HG03457 (cell line): ENCODE results near the gene PNPLA2.

ENCODE experiments used
- ATAC-seq: cut with Tn5 transposase; IDR thresholded peaks from one replicate; pipeline ENCODE4 v1.9.1; 2021; ENCODE audit warnings: moderate number of reproducible peaks; ENCODE audit not compliant: unreplicated experiment

Gene PNPLA2

DNA sequence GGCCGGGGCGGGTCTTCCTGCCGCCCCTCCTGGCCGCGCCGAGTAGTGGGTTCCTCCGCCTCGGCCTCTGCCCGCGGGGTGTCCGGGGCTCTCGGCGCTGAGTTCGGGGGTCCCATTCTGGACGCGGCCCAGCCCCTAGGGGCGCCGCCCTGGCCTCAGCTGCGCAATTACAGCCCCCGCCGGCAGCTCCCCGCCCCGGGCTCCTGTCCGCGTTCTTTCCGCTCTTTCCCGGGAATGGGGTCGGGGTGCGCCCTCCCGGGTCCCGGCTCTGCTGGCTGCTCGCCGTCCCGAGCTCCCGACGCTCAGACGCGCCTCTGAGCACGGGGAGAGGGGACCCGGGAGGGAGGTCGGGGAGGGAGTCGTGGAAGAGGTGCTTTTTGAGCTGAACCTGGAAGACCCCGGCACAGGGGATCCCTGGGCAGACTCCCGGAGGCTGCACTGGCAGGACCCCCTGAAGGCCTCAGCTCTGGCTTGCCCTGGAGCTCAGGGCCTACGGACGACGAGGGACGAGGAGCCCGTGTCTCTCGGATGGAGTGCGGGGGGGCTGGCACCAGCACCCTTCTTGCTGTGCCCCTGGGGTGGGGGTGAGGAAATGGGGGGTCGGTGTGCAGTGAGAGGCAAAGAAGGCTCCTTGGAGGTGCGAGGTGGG is 24.5 kb downstream of the PNPLA2 start:
- no peak for ATAC-seq

DNA sequence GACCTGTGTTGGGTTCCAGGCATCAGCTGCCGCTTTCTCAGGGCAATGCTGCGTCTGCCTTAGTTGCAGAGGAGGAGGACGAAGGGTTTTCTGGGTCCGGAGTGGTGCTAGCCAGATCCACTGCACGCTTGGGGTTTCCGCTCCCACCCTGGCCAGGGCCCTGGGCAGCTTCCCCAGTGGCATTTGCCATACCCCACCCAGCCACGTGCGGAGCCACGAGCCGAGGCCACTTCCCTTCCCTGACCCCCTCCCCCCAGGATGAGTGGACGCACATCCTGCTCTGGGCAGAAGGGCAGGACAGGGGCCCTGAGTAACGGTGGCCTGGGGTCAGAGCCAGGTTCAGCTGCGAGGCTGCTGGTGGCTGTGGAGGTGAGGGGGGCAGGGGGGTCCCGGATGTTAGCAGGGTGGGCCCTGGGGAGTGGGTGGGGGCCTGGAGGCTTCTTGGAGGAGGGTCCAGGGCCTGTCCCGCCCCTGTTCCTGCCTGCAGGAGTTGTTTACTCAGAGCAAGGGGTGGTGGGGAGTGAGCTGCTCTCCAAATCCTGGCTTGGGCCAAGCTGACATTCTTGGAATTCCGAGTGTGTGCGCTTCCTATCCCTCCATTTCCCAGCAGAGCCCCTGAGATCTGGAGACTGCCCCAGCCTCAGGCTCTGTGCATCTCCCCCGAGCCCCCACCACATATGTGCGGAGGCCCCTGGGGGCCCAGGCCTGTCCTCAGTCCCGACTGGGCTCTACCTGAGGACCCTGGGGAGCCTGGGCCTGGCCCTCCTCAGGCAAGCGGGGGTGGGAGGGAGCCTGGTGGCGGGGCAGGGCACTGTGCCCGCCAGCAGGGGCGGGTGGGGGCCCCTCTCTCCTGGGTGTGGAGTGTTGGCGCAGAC is 25.3 kb downstream of the PNPLA2 start:
- no peak for ATAC-seq

DNA sequence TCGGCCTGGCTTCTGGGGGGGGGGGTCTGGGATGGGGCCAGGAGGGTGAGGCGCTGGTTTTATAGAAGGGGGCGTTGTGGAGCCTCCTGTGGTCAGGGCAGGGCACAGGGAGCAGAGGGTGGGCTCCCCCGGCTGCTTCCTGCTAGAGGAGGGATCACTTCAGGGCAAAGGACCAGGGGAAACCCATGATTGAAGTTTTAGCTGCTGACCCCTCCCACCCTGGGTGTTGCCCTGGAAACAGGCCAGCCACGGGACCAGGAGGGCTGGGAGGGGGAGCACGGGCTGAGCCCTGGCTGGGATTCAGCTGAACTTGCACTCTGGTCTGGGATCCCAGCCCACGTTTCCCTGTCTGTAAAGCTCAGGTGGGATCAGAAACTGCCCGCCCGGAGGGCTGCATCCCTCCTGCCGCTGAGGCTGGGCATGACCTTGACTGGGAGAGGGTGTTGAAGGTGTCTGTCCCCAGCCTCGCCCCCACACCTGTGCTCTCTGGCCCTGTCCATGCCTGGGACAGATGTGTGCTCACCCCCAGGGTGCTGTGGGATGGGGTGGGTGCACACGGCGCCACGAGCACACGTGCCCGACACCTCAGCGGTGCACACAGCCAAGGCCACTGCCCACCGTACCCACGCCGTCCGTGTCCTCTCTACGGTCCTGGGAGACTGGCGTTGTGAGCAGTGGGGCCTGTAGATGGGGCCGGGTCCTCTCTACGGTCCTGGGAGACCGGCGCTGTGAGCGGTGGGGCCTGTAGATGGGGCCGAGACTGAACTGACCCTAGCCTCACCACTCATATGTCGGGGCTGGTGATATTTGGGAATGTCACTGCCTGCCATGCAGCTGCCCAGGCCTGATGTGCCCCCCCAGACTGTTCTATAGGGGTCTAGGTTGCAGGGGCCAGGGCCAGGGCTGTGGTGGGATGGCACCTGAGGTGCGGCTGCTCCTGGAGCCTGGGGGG is 26.3 kb downstream of the PNPLA2 start:
- no peak for ATAC-seq

DNA sequence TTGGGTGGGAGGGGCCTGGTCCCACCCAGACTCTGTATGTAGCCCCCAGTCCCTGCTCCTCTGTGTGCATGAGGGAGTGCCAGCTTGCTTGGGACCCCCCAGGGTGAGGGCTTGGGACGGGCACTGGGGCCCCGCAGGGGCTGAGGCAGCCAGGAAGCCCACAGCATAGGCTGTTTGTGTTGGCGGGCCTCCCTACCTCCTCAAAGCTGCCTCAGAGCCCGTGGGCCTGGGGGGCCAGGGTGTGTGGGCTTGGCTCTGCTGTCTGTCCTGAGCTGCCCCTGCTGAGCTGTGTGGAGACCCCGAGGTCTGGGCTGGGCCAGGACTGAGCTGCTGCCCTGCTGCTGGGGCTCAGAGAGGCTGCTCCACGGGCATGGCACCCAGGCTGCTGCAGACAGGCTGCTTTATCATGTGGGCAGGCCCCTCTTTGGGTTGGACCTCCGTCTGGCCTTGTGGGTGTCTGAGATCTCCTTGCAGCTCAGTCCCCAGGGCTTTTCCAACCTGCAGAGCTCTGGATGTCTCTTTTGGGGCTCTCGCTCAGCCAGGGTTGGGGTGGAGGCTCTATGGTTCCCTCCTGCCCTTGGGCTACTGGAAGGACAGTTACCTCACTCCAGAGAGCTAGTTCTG is 27.3 kb downstream of the PNPLA2 start:
- ATAC-seq: no peak

GRCh38 chr11:846496-847098 is 27.9 kb downstream of the PNPLA2 start:
- ATAC-seq: no peak

GRCh38 chr11:847876-848275 is 29.2 kb downstream of the PNPLA2 start:
- no peak for ATAC-seq

DNA sequence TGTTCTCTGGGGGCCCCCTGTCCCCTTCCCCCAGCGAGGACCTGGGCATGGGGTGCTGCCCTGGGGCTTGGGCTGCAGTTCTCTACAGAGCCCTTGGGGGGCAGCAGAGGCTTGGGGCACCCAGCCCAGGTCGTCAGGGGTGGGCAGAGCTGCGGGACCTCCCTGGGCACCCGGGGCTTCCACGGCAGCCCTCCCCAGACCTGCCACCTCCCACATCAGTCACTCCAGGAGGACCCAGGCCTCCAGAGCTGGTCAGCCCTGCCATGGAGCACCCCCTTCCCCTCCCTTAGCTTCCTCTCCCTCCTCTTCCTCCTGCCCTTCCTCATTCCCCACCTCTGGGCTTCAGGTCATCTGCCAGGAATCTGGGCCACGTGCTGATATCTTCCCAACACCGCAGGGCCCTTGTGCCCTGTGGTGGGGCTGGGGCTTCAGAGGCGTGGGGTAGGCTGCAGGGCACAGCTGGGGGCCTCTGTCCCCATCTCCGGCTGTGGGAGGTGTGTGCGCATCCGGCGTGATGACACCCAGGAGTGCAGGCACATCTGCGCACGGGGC is 29.7 kb downstream of the PNPLA2 start:
- ATAC-seq: no peak

GRCh38 chr11:849104-849824 is 30.6 kb downstream of the PNPLA2 start:
- no peak for ATAC-seq

GRCh38 chr11:849951-850774 is 31.4 kb downstream of the PNPLA2 start:
- no peak for ATAC-seq

DNA sequence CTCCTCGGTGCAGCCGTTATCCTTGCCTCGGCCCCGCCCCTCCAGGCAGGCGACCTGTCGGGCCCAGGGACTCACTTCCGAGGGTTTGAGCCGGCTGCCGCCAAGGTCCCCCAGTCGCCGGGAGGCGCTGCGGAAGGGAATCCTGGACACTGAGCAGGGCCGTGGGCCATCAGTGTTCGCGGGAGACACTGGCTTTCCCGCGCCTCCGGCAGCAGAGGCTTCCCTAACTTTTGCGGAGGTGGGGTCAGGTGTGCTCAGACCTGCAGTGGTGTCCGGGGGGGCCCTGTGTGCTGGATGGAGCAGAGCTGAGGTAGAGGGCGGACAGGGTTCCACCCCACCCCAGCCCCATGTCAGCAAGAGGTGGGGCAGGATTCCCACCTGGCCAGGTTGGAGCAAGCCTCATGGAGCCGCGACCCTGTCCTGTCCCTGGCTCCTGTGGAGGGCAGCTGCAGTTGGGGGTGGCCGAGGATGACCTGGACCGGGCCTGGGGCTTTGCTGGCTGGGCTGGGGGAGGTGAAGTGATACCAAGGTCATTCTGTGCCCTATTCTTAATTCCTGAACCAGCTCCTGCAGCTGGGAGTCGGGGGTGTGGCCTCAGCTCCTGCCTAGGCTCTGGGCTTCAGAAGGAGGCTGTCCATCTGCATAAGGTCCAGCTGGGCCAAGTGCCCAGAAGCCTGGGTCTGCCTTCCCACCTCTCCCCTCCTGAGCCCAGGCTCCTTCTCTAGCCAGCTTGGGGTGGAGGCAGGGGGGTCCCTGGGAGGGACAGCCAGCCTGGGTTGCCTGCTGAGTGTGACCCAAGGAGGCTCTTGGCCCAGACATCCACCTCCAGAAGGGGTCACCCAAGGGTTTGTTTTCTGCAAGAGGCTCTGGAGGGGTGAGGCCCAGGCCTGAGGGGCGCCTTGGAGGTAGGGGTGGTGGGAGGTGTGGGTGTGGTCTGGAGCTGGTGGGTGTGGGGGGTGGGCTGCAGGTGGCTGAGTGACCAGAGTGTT is 32.4 kb downstream of the PNPLA2 start:
- ATAC-seq: no peak

DNA sequence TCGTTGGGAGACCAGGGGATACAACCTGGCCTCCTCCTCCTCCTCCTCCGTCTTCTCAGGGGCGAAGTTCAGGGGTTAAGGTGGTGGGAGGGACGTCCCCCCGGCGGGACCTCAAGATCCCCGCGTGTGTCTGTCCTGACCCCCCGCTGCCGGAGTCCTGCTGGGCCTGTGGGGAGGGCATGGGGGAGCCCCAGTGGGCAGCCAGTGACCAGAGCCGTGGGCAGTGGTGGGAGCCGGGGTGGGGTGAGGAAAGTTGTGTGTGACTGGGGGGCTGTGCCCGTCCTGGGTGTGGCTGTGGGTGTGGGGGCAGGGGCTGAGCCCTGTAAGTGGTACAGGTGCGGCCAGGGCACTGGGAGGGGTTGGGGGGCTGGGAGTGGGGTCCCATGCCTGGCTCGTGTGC is 34.0 kb downstream of the PNPLA2 start:
- ATAC-seq: no peak

GRCh38 chr11:853682-854448 is 35.2 kb downstream of the PNPLA2 start:
- no peak for ATAC-seq

- no peak for ATAC-seq
Observed at GRCh38 chr11:854601-855329, 36.1 kb downstream of the PNPLA2 start.

- ATAC-seq: no peak
Observed at GRCh38 chr11:855330-855674, 36.6 kb downstream of the PNPLA2 start.

GRCh38 chr11:855796-856195 is 37.1 kb downstream of the PNPLA2 start:
- ATAC-seq: no peak

DNA sequence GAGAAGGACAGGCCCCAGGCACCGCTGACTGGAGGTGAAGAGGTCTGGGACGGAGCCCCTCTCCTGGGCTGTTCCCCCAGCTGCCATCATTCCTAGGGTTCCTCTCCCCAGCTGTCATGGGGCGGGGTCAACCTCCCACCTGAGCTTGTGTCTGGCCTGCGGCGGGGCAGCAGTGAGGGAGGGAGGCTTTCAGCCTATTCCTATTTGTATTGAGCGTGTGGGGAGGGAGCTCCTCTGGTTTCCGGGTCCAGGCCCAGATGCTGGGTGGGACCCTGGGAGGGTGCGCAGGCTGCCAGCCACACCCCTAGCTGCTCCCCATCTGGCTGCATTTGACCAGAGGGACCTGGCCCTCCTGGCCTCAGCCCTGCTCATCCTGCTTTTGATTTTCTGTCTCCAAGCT is 37.7 kb downstream of the PNPLA2 start:
- no peak for ATAC-seq
